IPS-20b (cell line): ENCODE results near the gene LY6G6C.

Source experiments
- H3K27ac ChIP-seq: one replicate; pipeline ENCODE4 v1.5.1; 2013; ENCODE audit warnings: low read length
- H3K27me3 ChIP-seq: 2 replicates; pipeline ENCODE4 v1.6.1; 2013; ENCODE audit warnings: mild to moderate bottlenecking, low read length, inconsistent platforms; ENCODE audit not compliant: insufficient read depth
- H3K36me3 ChIP-seq: 2 replicates; pipeline ENCODE4 v1.6.1; 2013; ENCODE audit warnings: low read depth, mild to moderate bottlenecking, inconsistent platforms, low read length, moderate library complexity; ENCODE audit not compliant: insufficient read depth
- H3K4me1 ChIP-seq: 2 replicates; pipeline ENCODE4 v1.6.1; 2013; ENCODE audit warnings: mild to moderate bottlenecking, control low read depth, inconsistent platforms, low read length, moderate library complexity; ENCODE audit not compliant: insufficient read depth
- H3K4me3 ChIP-seq: 2 replicates; pipeline ENCODE4 v1.5.1; 2013; ENCODE audit warnings: mild to moderate bottlenecking, low read length, inconsistent platforms
- H3K9ac ChIP-seq: 2 replicates; pipeline ENCODE4 v1.6.1; 2013; ENCODE audit warnings: low read depth, mild to moderate bottlenecking, inconsistent platforms, low read length, moderate library complexity
- H3K9me3 ChIP-seq: 2 replicates; pipeline ENCODE4 v1.6.1; 2013; ENCODE audit warnings: mild to moderate bottlenecking, low read depth, low read length, inconsistent platforms; ENCODE audit not compliant: insufficient read depth

The LY6G6C gene

DNA sequence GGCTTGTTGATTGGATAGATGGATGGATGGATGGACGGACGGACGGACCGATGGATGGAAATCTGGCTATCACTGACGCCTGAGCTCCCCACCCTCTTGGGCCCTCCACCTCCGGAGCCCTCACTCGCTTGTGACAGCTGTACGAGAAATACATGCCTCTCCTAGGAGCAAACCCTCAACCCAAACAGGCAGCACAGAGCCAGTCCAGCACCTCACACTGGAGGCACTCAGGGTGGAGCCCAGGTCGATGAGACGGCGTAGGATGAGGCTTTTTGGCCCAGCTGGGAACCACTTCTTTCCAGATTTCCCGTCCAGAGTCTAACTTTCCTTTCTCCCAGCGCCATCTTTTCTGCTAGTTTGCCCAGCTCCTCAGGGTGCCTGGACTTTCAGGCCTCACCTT, 38.0 kb downstream of the LY6G6C start:
- peak overlapping the region; percentile 75 for H3K4me3 ChIP-seq
- peaks cover 27% of the 10 kb centered on the region for H3K36me3 ChIP-seq
- H3K27me3 ChIP-seq = peaks cover 22% of the 10 kb centered on the region
- no peaks in the 10 kb centered on the region for H3K9me3 ChIP-seq
- H3K27ac ChIP-seq = no peak overlapping the region
- no peaks in the 10 kb centered on the region for H3K4me1 ChIP-seq
- no peak overlapping the region for H3K9ac ChIP-seq

DNA sequence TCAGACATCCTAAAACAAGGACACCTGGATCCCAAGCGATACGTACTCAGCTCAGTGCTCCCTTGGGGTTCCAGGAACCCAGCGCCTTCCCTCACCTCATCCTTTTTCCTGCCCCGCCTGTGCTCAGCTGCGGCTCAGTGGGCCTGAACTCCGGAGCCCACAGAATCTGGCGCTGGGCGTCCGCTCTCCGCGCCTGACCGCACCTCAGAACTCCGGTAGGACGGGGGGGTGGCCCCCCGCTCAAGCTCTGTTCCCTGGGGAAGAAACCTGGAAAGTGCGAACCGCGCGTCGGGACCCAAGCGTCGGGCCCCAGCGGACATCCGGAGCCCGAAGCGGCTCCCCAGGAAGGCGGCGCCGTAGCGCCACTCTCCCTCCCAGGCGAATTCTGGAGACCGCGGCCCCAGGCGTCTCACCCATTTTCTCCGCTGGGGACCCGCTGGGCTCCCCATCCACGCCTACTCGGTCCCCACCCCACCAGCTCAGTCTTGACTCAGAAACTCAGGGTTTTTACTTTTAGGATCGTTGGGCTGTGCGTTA, 40.3 kb downstream of the LY6G6C start:
- Histone ChIP-seq H3K27ac (no peak overlapping the region), H3K4me3 (peak overlapping the region; percentile 64), H3K4me1 (no peaks in the 10 kb centered on the region), H3K27me3 (peaks cover 22% of the 10 kb centered on the region), H3K9ac (0 out of 2 replicates have a peak overlapping the region, but pooled peaks have one; percentile 38), H3K36me3 (peaks cover 4% of the 10 kb centered on the region), H3K9me3 (no peaks in the 10 kb centered on the region)

DNA sequence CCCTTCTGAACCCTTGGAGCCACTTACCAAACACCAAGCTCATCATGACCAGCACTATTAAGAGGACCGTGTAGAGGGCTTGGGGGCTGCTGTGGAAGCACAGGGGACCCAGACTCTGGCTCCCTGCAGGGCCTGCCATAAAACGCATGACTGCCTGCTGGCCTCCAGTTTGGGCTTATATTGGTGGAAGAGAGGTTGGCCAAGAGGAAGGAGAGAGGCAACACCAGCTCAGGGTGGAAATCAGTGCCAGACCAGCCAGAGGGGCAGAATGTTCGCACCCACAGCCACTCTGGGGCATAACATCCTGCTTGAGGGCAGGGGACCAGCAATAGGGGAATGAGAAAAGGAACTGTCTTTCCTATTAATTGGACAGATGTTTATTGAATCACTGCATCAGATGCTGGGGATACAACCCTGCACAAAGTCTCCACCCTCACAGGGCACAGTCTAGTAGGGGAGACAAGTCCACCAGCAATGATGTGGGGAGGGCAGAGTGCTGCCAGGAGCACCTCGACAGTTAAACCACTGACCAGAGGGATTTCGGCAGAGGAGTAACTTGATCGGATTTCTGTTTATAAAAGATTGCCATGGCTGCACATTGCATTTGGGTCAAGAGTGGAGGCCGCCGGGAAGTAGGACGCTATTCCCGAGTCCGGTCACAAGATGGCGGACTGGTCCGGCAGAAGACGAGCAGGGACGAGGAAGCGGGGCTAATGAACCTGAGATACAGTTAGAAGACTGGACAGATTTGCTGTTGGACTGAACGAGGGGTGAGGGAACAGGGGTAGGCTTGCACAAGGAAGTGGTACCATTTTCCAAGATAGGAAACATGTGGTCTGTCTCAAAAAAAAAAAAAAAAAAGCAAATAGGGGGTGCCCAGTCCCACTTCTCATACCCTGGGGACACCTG, 41.1 kb downstream of the LY6G6C start, which contains the start of gene LY6G5C:
TSS of gene LY6G5C (minus strand) at position 842 of the 909 bp plus-strand sequence. CDS start at position 148, 694 bp downstream.
- Histone ChIP-seq H3K36me3 (no peaks in the 10 kb centered on the region), H3K4me1 (no peaks in the 10 kb centered on the region), H3K27ac (no peak within 1 kb of the TSS), H3K27me3 (peaks cover 22% of the 10 kb centered on the region), H3K9ac (peak within 1 kb of the TSS; percentile 38; the same call in 1 of the 2 replicates), H3K4me3 (peak within 1 kb of the TSS; percentile 64), H3K9me3 (no peaks in the 10 kb centered on the region)

DNA sequence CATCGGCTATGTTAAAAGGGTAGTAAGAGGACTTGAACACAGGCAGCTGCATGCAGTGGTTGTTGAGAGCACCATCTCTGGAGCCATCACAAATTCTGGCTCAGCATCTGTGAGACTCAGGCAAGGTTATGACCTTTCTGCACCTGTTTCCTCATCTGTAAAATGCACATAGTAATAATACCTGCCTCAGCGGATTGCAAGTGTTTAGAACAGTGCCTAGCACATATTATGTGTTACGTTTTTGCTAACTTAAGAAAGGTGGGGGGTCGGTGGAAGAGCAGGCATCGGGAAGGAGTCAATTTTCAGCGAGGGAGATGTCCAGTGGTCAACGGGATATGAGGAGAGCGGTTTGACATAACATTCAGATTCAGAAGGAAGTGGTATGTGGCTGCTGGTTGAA, 43.6 kb downstream of the LY6G6C start:
- H3K4me3 ChIP-seq = no peak overlapping the region
- no peaks in the 10 kb centered on the region for H3K9me3 ChIP-seq
- no peaks in the 10 kb centered on the region; the same call in 1 of the 2 replicates for H3K36me3 ChIP-seq
- H3K4me1 ChIP-seq = no peaks in the 10 kb centered on the region
- no peak overlapping the region for H3K27ac ChIP-seq
- H3K27me3 ChIP-seq = peaks cover 22% of the 10 kb centered on the region
- H3K9ac ChIP-seq = no peak overlapping the region

DNA sequence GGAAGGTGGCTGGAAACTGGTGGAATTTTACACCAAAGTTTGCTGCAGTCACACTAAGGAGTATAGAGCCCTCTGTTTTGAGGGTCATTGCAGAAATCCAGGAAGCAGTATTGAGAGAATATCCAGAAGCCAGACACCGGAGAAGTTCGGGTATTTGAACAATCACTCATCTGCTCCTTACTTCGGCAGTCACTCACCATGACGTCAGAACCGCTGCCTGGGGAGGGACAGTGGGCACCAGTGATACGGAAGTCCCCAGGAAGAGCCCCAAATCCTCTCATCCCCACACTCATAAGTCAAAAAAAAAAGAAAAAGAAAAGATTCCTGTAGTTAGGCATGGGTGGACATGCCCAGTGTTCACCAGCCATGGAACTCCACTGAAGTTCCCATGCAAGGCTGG, 44.6 kb downstream of the LY6G6C start:
- Histone ChIP-seq H3K4me1 (no peaks in the 10 kb centered on the region), H3K9ac (no peak overlapping the region), H3K27ac (no peak overlapping the region), H3K9me3 (no peaks in the 10 kb centered on the region), H3K27me3 (peaks cover 12% of the 10 kb centered on the region), H3K36me3 (peaks cover 8% of the 10 kb centered on the region), H3K4me3 (no peak overlapping the region)

DNA sequence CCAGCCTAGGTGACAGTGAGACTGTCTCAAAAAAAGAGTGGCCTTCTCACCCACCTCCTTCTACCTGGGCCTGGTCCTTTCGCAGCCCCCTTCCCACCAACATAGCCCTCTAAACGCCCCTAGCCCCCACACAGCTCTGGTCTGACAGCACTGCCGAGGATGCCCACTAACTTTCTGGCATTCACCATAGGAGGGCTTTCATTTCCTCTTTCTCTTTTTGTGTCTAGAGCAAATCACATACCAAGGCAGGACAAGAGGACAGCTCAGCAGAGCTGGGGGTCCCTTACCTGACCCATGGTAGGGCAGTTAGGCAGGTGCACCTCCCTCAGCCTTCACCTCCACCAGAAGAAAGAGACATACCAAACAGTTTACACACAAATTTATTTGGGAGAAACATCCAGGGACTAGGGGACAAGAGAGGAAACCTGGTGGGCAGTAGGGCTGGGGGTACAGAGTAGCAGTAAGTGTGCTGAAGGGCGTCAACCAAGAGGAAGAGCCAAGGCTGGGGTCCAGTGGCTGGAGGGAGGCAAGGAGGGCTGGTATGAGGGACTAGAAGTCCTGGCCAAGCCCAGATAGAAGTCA, 45.1 kb downstream of the LY6G6C start:
- Histone ChIP-seq H3K27me3 (peaks cover 7% of the 10 kb centered on the region), H3K9me3 (no peaks in the 10 kb centered on the region), H3K36me3 (peaks cover 13% of the 10 kb centered on the region), H3K4me3 (no peak overlapping the region), H3K4me1 (no peaks in the 10 kb centered on the region), H3K9ac (no peak overlapping the region), H3K27ac (no peak overlapping the region)

DNA sequence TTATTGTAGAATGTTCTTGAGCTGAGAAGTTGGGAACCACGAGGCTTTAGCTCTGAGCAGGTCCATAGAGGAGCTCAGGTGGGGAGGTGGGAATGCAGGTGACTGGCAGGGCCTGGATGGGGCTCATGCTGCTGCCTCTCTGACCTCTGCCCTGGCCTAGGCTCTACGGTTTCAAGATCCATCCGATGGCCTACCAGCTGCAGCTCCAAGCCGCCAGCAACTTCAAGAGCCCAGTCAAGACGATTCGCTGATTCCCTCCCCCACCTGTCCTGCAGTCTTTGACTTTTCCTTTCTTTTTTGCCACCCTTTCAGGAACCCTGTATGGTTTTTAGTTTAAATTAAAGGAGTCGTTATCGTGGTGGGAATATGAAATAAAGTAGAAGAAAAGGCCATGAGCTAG, 51.9 kb downstream of the LY6G6C start, which contains the start of gene LY6G5B:
TSS of gene LY6G5B (plus strand) at position 301 of the 400 bp plus-strand sequence. CDS start 975 bp downstream, outside the sequence.
- H3K27me3 ChIP-seq = no peaks in the 10 kb centered on the region
- H3K4me1 ChIP-seq = no peaks in the 10 kb centered on the region
- no peaks in the 10 kb centered on the region for H3K9me3 ChIP-seq
- no peak within 1 kb of the TSS for H3K4me3 ChIP-seq
- H3K36me3 ChIP-seq = peaks cover 60% of the 10 kb centered on the region
- H3K27ac ChIP-seq = no peak within 1 kb of the TSS
- no peak within 1 kb of the TSS for H3K9ac ChIP-seq
